Chondrocyte (in vitro differentiated cells): ENCODE data around the gene METTL4. TPM values are rescaled to one million over a fixed set of nuclear protein-coding genes. Genes with fewer than 3 reads are reported as not detected.

ENCODE experiments used
- DNase-seq: peaks from one replicate; pipeline ENCODE4 v3.0.0; 2021; ENCODE audit warnings: mixed read lengths, low spot score
- H3K27ac Mint-ChIP-seq: one replicate; pipeline ENCODE4 v1.8.0; 2021; ENCODE audit warnings: mild to moderate bottlenecking, moderate library complexity, mixed read lengths; ENCODE audit not compliant: unreplicated experiment
- H3K27me3 Mint-ChIP-seq: 2 replicates; pipeline ENCODE4 v1.8.0; 2021; ENCODE audit warnings: low read depth, mixed read lengths
- H3K36me3 Mint-ChIP-seq: 2 replicates; pipeline ENCODE4 v1.8.0; 2021; ENCODE audit warnings: low read depth, mixed read lengths
- H3K4me1 Mint-ChIP-seq: 2 replicates; pipeline ENCODE4 v1.8.0; 2021; ENCODE audit warnings: low read depth, mild to moderate bottlenecking, mixed read lengths
- H3K4me3 Mint-ChIP-seq: one replicate; pipeline ENCODE4 v1.8.0; 2021; ENCODE audit warnings: mild to moderate bottlenecking, moderate library complexity, mixed read lengths; ENCODE audit not compliant: unreplicated experiment
- H3K9me3 Mint-ChIP-seq: 2 replicates; pipeline ENCODE4 v1.8.0; 2021; ENCODE audit warnings: low read depth, mixed read lengths
- total RNA-seq: library from RNA; stranded (reverse); gene quantifications from 3 replicates; pipeline ENCODE4 v1.2.1, GENCODE V29; 2021
- TF ChIP-seq, protein P1 (sequence below): fragments of 200-600 bp; sonication (generic); IDR thresholded peaks from 2 replicates; pipeline ENCODE4 v1.5.0; 2021; ENCODE audit warnings: antibody characterized with exemption, mild to moderate bottlenecking, moderate library complexity

Gene METTL4
- total RNA-seq, 1 donor from 2014 or later, result 6.5 TPM

DNA sequence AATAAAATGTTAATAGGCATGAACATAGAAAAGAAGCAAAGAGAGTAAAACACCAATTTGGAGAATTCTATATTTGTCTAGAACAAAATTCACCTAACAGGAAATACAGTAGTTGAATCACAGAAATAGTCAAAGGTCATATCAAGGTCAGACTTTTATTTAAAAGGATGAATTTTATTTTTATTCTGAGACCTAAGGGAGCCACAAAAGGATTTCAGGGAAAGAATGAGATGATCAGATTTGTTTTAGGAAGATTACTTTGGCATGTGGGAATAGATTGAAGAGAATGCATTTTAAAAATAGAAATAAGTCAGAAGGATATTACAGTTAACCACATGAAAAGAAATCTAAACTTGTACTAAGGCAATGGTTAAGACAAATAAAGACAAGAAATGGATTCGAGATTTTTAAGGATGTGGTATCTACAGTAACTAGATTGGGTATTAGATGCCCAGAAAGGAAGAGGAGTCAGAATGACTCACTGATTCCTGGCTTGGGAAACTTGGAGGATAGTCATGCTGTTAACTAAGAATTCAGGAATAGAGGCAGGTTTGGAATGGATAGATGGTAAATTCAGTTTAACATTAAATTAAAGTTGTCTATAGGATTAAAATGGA is 56.0 kb downstream of the METTL4 start:
- Mint-ChIP-seq H3K27ac (peak overlapping the region; percentile 86), H3K27me3 (no peaks in the 10 kb centered on the region), H3K36me3 (no peaks in the 10 kb centered on the region), H3K4me1 (peaks cover 31% of the 10 kb centered on the region), H3K9me3 (no peaks in the 10 kb centered on the region), H3K4me3 (no peak overlapping the region)
- DNase-seq, result no peak
- TF ChIP-seq, protein P1, sequence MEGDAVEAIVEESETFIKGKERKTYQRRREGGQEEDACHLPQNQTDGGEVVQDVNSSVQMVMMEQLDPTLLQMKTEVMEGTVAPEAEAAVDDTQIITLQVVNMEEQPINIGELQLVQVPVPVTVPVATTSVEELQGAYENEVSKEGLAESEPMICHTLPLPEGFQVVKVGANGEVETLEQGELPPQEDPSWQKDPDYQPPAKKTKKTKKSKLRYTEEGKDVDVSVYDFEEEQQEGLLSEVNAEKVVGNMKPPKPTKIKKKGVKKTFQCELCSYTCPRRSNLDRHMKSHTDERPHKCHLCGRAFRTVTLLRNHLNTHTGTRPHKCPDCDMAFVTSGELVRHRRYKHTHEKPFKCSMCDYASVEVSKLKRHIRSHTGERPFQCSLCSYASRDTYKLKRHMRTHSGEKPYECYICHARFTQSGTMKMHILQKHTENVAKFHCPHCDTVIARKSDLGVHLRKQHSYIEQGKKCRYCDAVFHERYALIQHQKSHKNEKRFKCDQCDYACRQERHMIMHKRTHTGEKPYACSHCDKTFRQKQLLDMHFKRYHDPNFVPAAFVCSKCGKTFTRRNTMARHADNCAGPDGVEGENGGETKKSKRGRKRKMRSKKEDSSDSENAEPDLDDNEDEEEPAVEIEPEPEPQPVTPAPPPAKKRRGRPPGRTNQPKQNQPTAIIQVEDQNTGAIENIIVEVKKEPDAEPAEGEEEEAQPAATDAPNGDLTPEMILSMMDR, result no peak

DNA sequence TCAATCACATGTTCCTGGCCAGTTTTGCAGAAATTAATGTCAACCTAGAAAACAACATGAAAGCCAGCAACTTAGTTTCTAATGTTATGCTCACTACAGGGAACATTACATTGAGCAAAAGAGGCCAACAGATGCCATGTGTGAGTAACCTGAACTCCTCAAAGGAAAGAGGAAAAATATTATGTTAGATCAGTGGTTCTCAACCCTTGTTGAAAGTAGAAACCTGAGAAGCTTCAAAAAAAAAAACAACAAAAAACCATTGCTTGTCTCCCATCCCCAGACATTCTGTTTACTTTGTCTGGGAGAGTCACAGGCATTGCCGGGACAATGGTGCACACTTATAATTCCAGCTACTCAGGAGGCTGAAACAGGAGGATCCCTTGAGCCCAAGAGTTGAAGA is 57.7 kb downstream of the METTL4 start:
- Mint-ChIP-seq H3K9me3 (no peaks in the 10 kb centered on the region), H3K27me3 (no peaks in the 10 kb centered on the region), H3K4me1 (peaks cover 31% of the 10 kb centered on the region), H3K27ac (peak overlapping the region; percentile 9), H3K4me3 (no peak overlapping the region), H3K36me3 (no peaks in the 10 kb centered on the region)
- DNase-seq, result no peak
- TF ChIP-seq, protein P1, result no peak

DNA sequence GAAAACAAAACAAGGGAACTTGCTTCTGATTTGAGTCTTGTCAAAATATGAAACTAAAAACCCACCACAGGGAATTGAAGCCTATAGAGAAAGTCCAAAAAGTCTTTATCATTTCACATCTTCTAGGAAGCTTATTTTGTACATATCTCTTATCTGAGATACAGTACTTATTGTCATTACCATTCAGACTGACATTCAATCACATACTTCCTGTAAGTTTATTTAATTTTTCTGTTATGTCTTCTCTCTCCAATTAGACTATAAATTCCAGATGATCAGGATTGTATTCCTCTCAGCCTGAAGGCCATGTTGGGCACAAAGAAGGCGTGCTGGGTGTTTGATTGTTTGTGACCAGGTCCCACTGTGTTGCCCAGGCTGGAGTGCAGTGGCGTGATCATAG is 59.2 kb downstream of the METTL4 start:
- H3K4me3 Mint-ChIP-seq, result no peak overlapping the region
- H3K27ac Mint-ChIP-seq, result no peak overlapping the region

DNA sequence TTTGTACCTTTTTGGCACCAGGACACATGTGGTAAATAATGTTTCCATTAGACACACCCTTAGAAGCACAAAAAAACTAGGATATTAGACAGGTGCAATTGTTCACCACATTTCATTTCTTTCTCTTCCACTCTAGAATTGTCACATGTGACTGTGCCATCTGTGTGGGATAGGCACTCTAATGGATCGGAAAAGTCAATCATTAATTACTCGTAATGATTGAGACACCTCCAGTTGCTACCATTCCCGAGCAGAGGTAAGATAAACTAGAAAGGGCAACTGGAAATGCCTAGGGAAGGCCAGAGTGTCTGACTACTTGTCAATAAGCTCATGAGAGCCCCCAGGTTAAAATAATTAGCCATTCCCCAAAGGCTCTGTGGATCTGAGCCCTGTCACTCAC is 59.9 kb downstream of the METTL4 start:
- TF ChIP-seq, protein P1, result no peak
- Mint-ChIP-seq H3K27ac (no peak overlapping the region), H3K36me3 (no peaks in the 10 kb centered on the region), H3K4me1 (peaks cover 28% of the 10 kb centered on the region), H3K27me3 (no peaks in the 10 kb centered on the region), H3K9me3 (no peaks in the 10 kb centered on the region), H3K4me3 (no peak overlapping the region)
- no peak for DNase-seq

More for the DNA sequence above, 59.2 kb downstream of the METTL4 start:
- H3K4me1 Mint-ChIP-seq, result peaks cover 31% of the 10 kb centered on the region
- no peak for DNase-seq
- TF ChIP-seq, protein P1, result no peak
- no peaks in the 10 kb centered on the region for H3K36me3 Mint-ChIP-seq
- H3K9me3 Mint-ChIP-seq, result no peaks in the 10 kb centered on the region
- H3K27me3 Mint-ChIP-seq, result no peaks in the 10 kb centered on the region

DNA sequence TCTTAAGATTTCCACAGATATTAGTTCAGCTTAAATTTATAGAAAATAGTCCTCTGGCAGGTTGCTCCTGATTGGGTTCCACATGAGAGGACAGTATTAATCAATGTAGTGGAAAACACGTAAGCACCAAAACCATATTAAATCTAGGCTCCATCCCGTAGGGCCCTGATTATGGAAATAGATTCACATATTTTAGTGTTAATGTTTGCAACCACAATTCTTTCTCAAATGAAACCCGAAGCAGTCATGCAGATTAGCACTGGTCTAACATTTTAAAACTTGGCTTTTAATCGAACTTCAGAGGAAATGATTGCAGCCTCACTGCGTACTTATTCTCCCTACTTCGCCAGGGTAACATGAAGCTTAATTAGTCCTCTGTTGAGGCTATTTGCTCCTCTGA is 60.9 kb downstream of the METTL4 start:
- H3K36me3 Mint-ChIP-seq, result no peaks in the 10 kb centered on the region
- no peaks in the 10 kb centered on the region for H3K9me3 Mint-ChIP-seq
- H3K27ac Mint-ChIP-seq, result no peak overlapping the region
- TF ChIP-seq, protein P1, result no peak
- no peaks in the 10 kb centered on the region for H3K27me3 Mint-ChIP-seq
- no peak for DNase-seq
- peaks cover 18% of the 10 kb centered on the region for H3K4me1 Mint-ChIP-seq
- H3K4me3 Mint-ChIP-seq, result no peak overlapping the region
